Measurements from ENCODE around the gene ZRANB3. TPM values are rescaled to one million over a fixed set of nuclear protein-coding genes. Genes with fewer than 3 reads are reported as not detected.

Gene ZRANB3
- total RNA-seq, 1 donor from 2014 or later = 3.7 TPM

DNA sequence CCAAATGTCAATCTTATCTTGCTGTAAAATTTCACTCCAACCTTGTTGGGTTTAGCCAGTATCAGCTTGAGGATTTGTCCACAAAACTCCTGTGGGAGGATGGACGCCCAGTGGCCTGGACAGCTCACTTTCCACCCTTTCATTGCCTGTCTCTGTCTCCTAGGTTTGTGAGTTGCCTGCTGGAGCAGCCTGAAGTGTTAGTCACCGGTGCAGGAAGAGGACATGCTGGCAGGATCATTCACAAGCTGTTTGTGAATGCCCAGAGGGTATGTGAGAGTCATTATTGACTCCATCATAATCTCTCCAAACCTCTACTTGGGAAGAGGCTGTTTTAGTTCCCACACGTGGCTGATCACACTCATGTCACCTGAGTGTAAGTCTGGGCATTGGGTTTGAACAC is 366.6 kb downstream of the ZRANB3 start:
- intact Hi-C loops (cut with DNase I) = no loop called here
- no peak overlapping the region for H3K4me3 ChIP-seq
- no peak for TF ChIP-seq CTCF (IDR thresholded peaks at IDR 0.05)
- DNase-seq (no peak), ATAC-seq (no peak)
- H3K9me3 ChIP-seq = no peaks in the 10 kb centered on the region
- H3K4me1 ChIP-seq = no peaks in the 10 kb centered on the region
- no peaks in the 10 kb centered on the region for H3K27me3 ChIP-seq (ENCODE audit: low read depth)
- H3K36me3 ChIP-seq = peaks cover 90% of the 10 kb centered on the region
- H3K27ac ChIP-seq = no peak overlapping the region

GRCh38 chr2:135163901-135164300 is 367.1 kb downstream of the ZRANB3 start:
- Histone ChIP-seq H3K36me3 (peaks cover 90% of the 10 kb centered on the region), H3K4me3 (no peak overlapping the region), H3K27ac (no peak overlapping the region), H3K9me3 (no peaks in the 10 kb centered on the region), H3K27me3 (ENCODE audit: low read depth) (no peaks in the 10 kb centered on the region), H3K4me1 (no peaks in the 10 kb centered on the region)
- no peak for TF ChIP-seq CTCF (IDR thresholded peaks at IDR 0.05)
- ATAC-seq (no peak), DNase-seq (no peak)
- intact Hi-C loops (cut with DNase I) = no loop called here

GRCh38 chr2:135163306-135163705 is 367.7 kb downstream of the ZRANB3 start:
- peaks cover 90% of the 10 kb centered on the region for H3K36me3 ChIP-seq
- DNase-seq (no peak), ATAC-seq (no peak)
- intact Hi-C loops (cut with DNase I) = no loop called here
- TF ChIP-seq CTCF (IDR thresholded peaks at IDR 0.05) = no peak
- no peak overlapping the region for H3K4me3 ChIP-seq
- no peak overlapping the region for H3K27ac ChIP-seq
- no peaks in the 10 kb centered on the region for H3K9me3 ChIP-seq
- no peaks in the 10 kb centered on the region for H3K27me3 ChIP-seq (ENCODE audit: low read depth)
- H3K4me1 ChIP-seq = no peaks in the 10 kb centered on the region

- intact Hi-C loops (cut with DNase I) = no loop called here
- Histone ChIP-seq H3K27ac (no peak overlapping the region), H3K4me3 (no peak overlapping the region), H3K4me1 (no peaks in the 10 kb centered on the region), H3K36me3 (peaks cover 90% of the 10 kb centered on the region), H3K9me3 (no peaks in the 10 kb centered on the region), H3K27me3 (ENCODE audit: low read depth) (no peaks in the 10 kb centered on the region)
- DNase-seq (no peak), ATAC-seq (no peak)
- no peak for TF ChIP-seq CTCF (IDR thresholded peaks at IDR 0.05)
Measured at GRCh38 chr2:135162786-135163185, 368.2 kb downstream of the ZRANB3 start.

- Histone ChIP-seq H3K27ac (no peak overlapping the region), H3K9me3 (no peaks in the 10 kb centered on the region), H3K27me3 (ENCODE audit: low read depth) (no peaks in the 10 kb centered on the region), H3K36me3 (peaks cover 90% of the 10 kb centered on the region), H3K4me1 (no peaks in the 10 kb centered on the region), H3K4me3 (no peak overlapping the region)
- intact Hi-C loops (cut with DNase I) = no loop called here
- DNase-seq (no peak), ATAC-seq (no peak)
- TF ChIP-seq CTCF (IDR thresholded peaks at IDR 0.05) = no peak
Measured at GRCh38 chr2:135162377-135162776, 368.6 kb downstream of the ZRANB3 start.

DNA sequence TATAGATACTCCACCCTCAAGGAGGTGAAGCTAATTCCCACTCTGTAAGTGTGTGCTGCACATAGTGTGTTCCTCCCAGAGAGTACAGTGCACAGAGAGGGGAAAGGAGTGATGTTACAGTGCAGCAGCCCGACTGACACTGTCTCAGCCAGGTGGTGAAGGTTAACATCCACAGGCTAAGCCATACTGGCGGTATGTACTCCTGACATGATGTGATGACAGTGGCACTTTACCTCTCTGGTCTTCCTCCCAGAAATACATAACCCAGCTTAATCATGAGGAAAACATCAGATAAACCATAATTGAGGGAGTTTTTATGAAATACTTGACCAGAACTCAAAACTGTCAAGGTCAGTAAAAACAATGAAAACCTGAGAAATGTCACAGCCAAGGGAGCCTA is 371.8 kb downstream of the ZRANB3 start:
- TF ChIP-seq CTCF (IDR thresholded peaks at IDR 0.05) = no peak
- no peak for ATAC-seq
- H3K4me3 ChIP-seq = no peak overlapping the region
- no peaks in the 10 kb centered on the region for H3K9me3 ChIP-seq
- H3K27me3 ChIP-seq (ENCODE audit: low read depth) = no peaks in the 10 kb centered on the region
- H3K36me3 ChIP-seq = peaks cover 94% of the 10 kb centered on the region
- DNase-seq = no peak
- intact Hi-C loops (cut with DNase I) = no loop called here
- H3K27ac ChIP-seq = no peak overlapping the region
- no peaks in the 10 kb centered on the region for H3K4me1 ChIP-seq
